ENCODE measurements around the gene CAPRIN2. TPM values are rescaled to one million over a fixed set of nuclear protein-coding genes. Genes with fewer than 3 reads are reported as not detected.

CAPRIN2 gene
- total RNA-seq, 1 donor = 7.8 TPM

- DNase-seq (ENCODE audit: low read depth in 2 of 3, low spot score in 2 of 3) = no peak
Observed at GRCh38 chr12:30701056-30701455, 53.7 kb downstream of the CAPRIN2 start.

- no peak for DNase-seq (ENCODE audit: low read depth in 2 of 3, low spot score in 2 of 3)
Observed at GRCh38 chr12:30700216-30700900, 54.4 kb downstream of the CAPRIN2 start.

DNA sequence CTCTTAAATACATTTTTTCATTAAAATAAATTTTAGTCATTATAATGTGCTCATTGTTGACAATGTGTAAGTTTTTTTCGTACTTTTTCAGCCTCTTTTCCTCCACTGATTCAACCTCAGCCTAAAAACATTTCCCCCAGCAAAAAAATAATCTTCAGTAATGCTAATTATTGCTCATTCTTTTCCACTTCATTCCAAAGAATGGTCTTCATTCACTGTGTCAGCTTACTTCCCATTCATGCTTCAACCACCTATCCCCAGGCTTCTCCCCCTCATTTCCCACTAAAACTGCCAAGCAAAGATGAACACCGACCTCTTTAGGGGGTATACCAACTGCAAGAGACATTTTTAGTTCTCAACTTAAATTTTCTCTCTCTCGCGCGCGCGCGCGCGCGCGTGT lies 56.4 kb downstream of the CAPRIN2 start:
- no peak for DNase-seq (ENCODE audit: low read depth in 2 of 3, low spot score in 2 of 3)

- no peak for DNase-seq (ENCODE audit: low read depth in 2 of 3, low spot score in 2 of 3)
Observed at GRCh38 chr12:30696943-30697342, 57.8 kb downstream of the CAPRIN2 start.

DNA sequence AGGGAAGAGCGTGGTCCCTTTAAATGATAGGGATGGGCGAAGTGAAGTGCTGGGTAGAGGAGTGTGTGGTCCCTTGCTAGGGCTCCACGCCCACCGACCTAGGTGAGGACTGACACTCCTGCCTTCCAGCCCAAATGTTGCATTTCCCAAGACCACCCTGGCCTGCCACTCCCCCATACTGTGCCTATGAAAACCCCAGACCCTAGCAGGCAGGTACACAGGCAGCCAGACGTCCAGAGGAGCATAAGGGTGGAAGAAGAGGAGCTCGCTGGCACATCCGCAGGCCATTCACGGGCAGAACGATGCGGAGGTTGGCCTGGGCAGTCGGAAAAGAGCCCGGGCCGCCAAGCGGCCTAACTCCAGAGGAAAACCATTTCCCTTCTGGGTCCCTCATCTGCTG lies 58.3 kb downstream of the CAPRIN2 start:
- no peak for DNase-seq (ENCODE audit: low read depth in 2 of 3, low spot score in 2 of 3)

DNA sequence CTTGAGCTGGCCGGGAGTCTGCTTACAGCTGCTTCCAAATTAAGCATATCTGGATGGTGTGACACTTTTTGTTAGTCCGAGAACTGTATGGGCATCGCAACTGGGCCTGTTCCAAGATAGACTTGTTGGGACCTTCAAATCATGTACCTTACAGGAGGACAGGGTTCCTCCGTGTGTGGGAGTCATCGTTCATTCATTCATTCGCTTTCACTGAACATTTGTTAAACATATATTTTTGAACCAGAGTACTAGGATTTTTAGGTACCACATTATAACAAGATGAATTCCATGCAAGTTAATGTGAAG lies 58.7 kb downstream of the CAPRIN2 start:
- DNase-seq (ENCODE audit: low read depth in 2 of 3, low spot score in 2 of 3) = no peak

- peak; percentile 53 to 97 (median 91) for DNase-seq (ENCODE audit: low read depth in 2 of 3, low spot score in 2 of 3)
Observed at GRCh38 chr12:30695199-30696102, 59.3 kb downstream of the CAPRIN2 start, which contains the start of gene IPO8. Gene IPO8 (minus strand): TSS chr12:30695869. CDS start chr12:30695647, 222 bp downstream.

- DNase-seq (ENCODE audit: low read depth in 2 of 3, low spot score in 2 of 3) = peak in 1 of 3 donors; percentile 22
Observed at GRCh38 chr12:30694412-30695198, 60.1 kb downstream of the CAPRIN2 start.

- DNase-seq (ENCODE audit: low read depth in 2 of 3, low spot score in 2 of 3) = no peak
Observed at GRCh38 chr12:30692470-30692869, 62.3 kb downstream of the CAPRIN2 start.

DNA sequence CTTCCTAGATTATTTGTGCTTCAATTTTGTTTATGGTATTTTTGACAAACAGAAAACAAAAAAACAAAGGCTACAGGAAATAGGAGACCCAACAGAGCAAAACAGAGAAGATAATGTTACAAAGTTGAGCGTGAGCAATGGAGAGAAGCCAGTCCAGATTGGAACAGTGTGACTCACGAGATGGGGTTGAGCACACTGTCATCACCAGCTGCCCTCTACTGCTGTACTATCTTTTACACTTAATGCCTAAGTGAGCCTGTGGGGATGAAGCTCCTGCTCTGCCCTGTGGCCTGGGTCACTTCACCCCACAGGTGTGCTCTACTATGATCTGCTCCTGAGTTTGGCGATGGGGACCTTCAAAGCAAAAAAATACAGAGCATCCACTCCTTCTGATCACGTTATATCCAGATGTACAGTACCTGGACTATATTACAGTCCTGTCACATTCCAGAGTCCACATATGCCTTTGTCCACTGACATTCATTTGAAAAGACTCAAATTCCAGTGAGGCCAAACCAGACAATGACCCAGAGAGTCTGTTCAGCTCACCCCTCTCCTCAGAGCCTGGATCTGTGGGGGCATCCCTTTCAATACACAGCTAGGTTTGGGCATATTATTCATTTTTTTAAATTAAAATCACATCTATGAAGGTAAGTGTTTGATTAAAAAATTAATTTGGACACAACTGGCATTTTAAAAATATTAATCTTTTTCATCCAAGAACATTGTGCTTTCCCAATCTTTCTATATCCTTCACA lies 63.5 kb downstream of the CAPRIN2 start:
- DNase-seq (ENCODE audit: low read depth in 2 of 3, low spot score in 2 of 3) = no peak

DNA sequence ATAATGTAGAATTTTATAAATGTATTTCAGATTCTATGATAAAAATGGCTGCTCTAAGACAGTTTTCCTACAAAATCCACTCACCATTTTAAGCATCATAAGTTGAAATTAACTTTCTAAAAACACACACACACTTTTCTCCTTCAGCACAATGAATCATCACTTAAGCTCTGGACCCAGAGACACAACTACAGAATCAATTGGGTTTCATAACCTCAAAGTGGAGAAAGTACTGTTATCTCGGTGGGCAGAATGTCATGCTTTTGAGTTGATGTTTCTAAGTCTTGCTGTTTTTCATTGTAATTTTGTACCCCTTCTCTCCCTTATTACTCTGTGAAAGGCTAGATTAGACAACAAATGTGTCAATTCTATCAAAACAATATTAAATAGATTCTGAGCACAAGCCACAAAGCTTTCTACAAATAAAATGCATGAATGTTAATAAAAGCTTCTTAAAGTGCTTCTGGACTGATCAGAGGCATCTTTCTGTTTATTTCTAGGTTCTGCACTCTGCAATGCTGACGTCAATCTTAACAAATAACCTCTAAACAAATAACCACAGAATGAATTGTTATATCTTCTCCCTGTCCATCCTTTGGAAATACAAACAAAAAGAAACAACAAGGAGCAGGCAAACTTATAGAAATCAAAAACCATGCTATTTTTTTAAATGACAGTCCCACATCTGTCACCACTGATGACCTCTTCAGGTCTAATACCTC lies 67.3 kb downstream of the CAPRIN2 start:
- no peak for DNase-seq (ENCODE audit: low read depth in 2 of 3, low spot score in 2 of 3)

DNA sequence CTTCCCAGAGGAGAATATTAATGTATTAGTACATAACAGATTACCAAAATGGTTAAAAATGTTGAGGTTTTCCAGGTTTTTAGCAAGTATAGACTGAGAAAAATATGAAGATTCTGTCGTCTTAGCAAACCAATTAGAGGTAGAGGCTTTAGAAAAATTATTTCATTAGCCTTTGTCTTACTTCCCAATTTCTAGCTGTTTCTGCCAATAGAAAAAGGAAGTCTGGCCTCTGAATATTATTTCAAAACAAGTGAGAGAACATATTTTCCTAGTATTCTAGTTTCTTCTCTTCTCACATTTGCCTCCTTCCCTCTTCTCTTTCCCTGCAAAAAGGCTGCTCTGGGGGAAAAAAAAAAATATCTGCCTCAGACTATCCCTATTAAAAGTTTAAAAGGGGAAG lies 75.5 kb downstream of the CAPRIN2 start:
- no peak for DNase-seq (ENCODE audit: low read depth in 2 of 3, low spot score in 2 of 3)

DNA sequence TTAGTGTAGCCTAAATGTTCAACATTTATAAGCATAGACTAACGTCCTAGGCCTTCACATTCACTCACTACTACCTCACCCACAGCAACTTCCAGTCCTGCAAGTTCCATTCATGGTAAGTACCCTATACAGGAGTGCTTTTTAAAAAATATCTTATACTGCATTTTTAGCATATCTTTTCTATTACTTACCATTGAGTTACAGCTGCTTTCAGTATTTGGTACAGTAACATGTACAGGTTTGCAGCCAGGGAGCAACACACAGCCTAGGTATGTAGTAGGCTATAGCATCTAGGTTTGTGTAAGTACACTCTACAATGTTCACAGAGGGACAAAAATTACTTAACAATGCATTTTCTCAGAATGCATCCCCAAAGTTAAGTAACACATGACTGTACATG lies 76.5 kb downstream of the CAPRIN2 start:
- no peak for DNase-seq (ENCODE audit: low read depth in 2 of 3, low spot score in 2 of 3)

GRCh38 chr12:30661210-30661609 lies 93.5 kb downstream of the CAPRIN2 start:
- no peak for DNase-seq (ENCODE audit: low read depth in 2 of 3, low spot score in 2 of 3)

Other genes starting within 250 kb of the CAPRIN2 start
- gene IPO8, start 59.1 kb downstream of the CAPRIN2 start, total RNA-seq = 18.0 TPM
- not detected for gene TSPAN11, start 171.8 kb upstream of the CAPRIN2 start, total RNA-seq

Measured in hematopoietic multipotent progenitor cell (in vitro differentiated cells).